Activated T-cell treated with anti-CD3 and anti-CD28 coated beads, Interleukin-2, amount 50 U/mL, for 48 hours (primary cell): ENCODE data around the gene OTOF.
A peak's percentile ranks its signal among the peaks of the same experiment; 100 is the strongest.
"Not testable (repeated sequence)": the region's sequence is repeated elsewhere in the genome, so short reads cannot be mapped to it uniquely, and the experiment has no call there.

Source experiments
- DNase-seq, 2 experiments: peaks; one replicate each; pipeline ENCODE4 v3.0.0-alpha.2; 2020

OTOF gene

GRCh38 chr2:26479131-26479788 lies 1.3 kb upstream of the OTOF start:
- no peak for DNase-seq

DNA sequence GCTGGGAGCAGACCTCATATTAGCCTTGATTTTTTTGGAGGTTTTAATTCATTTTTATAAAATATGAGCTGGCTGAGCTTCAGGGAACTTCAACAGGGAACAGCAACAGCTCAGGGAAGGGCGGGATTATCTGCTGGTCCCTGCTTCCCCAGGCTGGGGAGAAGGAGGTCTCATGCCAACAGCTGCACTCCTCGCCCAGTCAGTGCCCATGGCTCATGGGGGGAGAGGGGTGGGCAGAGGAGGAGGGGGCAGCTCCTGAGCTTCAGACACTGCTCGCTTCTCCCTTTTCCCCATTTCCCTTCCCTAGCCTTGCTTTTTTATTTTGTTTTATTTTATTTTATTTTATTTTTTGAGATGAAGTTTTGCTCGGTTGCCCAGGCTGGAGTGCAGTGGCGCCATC lies 442 bp upstream of the OTOF start:
- no peak for DNase-seq

DNA sequence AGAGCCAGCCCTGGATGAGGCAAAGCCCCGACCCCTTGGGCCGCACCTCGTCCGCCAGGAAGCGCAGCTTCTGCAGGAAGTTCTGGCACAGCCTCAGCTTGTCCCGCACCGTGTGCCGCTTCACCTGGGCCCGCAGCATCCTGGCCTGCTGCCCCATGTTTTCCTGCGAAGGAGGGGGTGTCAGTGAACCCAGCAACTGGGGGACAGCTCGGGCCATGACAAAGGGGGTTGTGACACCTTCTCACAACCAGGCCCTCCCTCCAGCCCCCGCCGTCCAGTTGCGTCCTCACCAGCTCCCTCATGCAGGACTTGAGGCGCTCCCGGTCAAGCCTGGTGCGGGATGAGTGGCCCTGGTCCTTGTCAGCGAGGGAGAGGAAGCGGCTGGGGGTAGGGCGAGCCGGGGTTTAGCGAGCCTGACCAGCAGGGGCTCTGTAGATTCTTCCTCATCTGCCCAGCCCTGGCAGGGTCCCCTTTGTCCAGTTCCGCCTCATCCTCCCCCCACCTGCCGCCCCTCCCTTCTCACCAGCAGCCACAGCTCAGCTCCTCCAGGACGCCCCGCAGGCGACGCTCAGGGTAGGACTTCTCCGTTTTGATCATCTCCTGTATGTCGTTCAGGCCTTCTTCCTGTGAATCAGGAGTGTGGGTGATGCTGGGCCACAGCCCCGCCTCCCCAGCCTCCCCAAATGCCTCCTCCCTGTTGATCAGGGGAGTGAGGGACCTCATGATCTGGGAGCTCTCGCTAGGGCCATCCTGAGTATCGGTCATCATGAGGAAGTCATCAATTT lies 606 bp downstream of the OTOF start:
- DNase-seq = peak; percentile 39 to 43

DNA sequence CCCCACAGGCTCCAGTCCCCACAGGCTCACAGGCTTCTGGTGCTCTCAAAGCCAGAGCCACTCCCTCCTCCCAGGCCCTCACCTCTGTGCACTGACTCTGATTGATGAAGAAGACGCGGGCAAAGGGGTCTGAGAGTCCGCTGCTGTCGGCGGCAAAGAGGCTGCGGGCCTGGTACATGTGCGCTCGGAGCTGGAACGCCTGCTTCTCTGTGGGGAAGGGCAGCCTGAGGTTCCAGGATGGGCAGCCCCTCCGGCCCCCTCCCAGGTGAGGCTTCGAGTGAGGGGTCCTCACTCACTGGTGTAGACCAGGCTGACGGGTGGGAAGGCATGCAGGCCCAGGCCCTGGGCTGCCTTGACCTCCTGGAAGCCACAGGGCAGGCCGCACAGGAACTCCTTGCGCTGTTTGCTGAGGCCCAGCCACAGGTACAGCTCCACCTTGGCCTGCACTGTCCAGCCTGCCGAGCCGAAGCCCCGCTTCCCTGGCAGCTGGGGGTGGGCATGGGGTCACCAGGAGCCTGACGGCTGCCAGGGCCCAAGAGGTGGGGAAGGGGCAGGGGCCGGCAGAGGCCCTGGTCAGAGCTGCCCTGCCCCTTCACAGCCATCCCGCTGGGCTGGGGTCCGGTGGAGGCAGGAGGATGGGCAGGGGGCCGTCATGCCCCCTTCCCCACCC lies 2.0 kb downstream of the OTOF start:
- no peak for DNase-seq

GRCh38 chr2:26475037-26475436 lies 2.9 kb downstream of the OTOF start:
- no peak for DNase-seq

DNA sequence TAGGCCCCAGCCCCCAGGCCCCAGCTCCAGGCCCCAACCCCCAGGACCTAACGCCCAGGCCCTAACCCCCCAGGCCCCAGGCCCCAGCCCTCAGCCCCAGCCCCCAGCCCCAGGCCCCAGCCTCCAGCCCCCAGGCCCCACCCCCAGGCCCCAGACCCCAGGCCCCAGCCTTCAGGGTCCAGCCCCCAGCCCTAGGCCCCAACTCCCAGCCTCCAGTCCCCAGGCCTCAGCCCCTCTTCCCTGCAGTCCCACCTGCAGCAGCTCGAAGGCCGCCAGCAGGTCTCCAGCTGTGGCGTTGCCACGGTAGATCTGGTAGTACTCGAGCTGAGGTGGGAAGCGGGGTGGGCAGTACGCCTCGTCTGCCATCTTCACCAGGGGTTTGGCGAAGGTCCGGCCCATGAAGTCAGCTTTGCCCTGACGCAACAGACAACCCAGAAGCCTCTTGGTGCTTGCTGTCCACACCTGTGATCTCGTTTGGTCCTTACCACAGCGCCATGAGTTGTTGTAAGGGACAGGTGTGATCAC lies 3.6 kb downstream of the OTOF start:
- DNase-seq = no peak

GRCh38 chr2:26473796-26474195 lies 4.1 kb downstream of the OTOF start:
- no peak for DNase-seq

- DNase-seq = no peak
Measured at GRCh38 chr2:26472821-26473655, 4.9 kb downstream of the OTOF start.

GRCh38 chr2:26471766-26472706 lies 5.9 kb downstream of the OTOF start:
- DNase-seq = no peak

GRCh38 chr2:26471289-26471688 lies 6.6 kb downstream of the OTOF start:
- no peak for DNase-seq

DNA sequence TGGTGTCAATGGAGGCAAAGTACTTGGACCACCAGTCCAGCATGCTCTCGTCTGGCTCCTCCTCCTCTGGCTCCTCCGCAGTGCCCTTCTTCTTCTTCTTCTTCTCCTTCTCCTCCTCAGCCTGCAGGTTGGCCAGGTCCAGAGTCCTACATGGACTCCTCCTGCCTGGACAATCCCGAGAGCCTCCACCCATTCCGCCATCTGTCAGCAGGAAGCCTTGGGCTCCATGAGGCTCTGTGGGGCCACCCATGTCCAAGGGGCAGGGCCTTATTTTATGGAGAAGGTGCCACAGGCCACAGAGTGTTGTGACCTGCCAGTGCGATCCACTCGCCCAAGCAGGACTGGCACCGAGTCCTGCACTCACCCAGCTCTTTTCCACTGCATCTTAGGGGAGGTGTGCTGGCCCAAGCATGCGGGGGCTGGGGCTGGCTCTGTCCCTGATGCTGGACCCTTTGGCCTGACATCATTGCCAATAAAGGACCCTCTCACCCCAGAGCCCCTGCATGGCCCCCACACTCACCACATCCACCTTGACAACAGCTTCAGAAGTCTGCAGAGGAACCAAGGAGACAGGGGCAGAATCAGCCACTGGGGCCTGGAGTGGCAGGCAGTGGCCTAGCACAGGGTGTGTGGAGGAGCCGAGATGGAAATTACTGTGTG lies 7.2 kb downstream of the OTOF start:
- DNase-seq = no peak

DNA sequence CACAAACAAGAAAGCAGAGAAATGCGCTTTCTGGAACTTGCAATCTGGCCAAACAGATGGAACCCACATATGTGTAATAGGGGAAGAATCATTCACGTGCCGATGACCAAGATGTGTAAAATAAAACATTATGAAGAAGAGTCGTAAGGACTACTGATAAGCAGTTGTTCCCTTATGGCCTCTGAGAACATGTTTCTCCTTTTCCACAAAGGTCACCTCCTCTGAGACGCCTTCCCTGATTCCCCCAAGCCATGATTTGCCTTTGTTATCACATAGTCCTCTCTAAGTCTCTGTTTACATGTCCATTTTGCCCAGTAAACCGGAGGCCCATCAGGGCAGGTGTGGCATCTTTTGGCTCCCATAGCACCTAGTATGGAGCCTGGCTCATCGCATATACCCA lies 8.0 kb downstream of the OTOF start:
- DNase-seq = no peak

- peak; percentile 87 to 88 for DNase-seq
Measured at GRCh38 chr2:26469092-26469710, 8.7 kb downstream of the OTOF start.

DNA sequence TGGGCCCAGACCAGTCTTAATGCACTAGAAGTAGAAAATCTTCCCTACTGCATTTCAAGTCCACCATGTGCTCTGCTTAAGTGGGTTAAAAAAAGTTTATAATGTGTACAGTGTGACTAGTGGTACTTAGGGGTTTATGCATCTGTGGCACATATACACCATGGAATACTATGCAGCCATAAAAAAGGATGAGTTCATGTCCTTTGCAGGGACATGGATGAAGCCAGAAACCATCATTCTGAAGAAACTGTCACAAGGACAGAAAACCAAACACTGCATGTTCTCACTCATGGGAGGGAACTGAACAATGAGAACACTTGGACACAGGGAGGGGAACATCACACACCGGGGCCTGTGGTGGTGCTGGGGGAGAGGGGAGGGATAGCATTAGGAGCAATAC lies 9.4 kb downstream of the OTOF start:
- DNase-seq = not testable (repeated sequence)

GRCh38 chr2:26466662-26467310 lies 11.1 kb downstream of the OTOF start:
- no peak for DNase-seq

GRCh38 chr2:26465981-26466471 lies 11.9 kb downstream of the OTOF start:
- DNase-seq = no peak

GRCh38 chr2:26465266-26465925 lies 12.5 kb downstream of the OTOF start:
- DNase-seq = no peak

GRCh38 chr2:26464390-26465265 lies 13.3 kb downstream of the OTOF start:
- DNase-seq = no peak
